Activated CD4-positive, CD25-positive, alpha-beta regulatory T cell treated with anti-CD3 and anti-CD28 coated beads, Interleukin-2, amount 50 U/mL, for 72 hours (primary cell): ENCODE measurements around the gene DGKD.
"Not testable (repeated sequence)": the region's sequence is repeated elsewhere in the genome, so short reads cannot be mapped to it uniquely, and the experiment has no call there.

Experiments used
- DNase-seq: peaks from one replicate; pipeline ENCODE4 v3.0.0; 2021

DGKD gene, protein sequence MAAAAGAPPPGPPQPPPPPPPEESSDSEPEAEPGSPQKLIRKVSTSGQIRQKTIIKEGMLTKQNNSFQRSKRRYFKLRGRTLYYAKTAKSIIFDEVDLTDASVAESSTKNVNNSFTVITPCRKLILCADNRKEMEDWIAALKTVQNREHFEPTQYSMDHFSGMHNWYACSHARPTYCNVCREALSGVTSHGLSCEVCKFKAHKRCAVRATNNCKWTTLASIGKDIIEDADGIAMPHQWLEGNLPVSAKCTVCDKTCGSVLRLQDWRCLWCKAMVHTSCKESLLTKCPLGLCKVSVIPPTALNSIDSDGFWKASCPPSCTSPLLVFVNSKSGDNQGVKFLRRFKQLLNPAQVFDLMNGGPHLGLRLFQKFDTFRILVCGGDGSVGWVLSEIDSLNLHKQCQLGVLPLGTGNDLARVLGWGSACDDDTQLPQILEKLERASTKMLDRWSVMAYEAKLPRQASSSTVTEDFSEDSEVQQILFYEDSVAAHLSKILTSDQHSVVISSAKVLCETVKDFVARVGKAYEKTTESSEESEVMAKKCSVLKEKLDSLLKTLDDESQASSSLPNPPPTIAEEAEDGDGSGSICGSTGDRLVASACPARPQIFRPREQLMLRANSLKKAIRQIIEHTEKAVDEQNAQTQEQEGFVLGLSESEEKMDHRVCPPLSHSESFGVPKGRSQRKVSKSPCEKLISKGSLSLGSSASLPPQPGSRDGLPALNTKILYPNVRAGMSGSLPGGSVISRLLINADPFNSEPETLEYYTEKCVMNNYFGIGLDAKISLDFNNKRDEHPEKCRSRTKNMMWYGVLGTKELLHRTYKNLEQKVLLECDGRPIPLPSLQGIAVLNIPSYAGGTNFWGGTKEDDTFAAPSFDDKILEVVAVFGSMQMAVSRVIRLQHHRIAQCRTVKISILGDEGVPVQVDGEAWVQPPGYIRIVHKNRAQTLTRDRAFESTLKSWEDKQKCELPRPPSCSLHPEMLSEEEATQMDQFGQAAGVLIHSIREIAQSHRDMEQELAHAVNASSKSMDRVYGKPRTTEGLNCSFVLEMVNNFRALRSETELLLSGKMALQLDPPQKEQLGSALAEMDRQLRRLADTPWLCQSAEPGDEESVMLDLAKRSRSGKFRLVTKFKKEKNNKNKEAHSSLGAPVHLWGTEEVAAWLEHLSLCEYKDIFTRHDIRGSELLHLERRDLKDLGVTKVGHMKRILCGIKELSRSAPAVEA

DNA sequence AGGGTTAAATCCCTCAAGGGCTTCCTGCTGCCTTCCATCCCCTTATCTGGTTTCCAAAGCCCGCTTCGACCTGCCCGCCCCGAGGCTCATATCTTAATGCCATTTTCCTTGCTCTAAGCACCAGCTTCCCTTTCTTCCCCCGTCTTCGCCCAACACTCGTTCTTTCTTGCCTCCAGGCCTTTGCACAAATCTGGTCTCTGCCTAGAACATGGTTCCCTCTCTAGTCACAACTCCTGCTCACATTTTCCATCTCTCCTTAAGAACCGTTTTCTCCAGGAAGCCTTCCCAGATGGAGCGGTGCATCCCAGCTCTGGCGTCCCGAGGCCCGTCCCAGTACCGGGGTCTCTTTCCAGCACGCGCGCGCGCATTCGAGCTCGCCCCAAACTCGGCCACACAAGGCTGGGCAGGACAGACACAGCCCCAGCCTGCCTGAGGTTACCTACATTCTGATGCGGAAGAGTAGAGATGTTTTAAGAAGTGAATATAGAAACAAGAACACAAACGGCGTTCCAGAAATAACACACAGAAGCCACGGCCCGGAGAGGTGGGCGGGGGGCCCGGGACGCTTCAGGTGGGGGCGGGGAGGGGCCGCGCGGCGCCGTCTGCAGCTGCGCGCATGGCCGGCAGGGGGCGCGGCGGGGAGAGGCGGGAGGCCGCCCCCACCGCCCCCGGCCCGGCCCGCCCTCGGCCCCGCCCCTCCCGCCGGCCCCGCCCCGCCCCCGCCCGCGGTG, at the start of gene DGKD:
DGKD (plus strand) TSS at position 726 of the 731 bp plus-strand sequence. CDS start 25 bp downstream, outside the sequence.
- DNase-seq: peak; percentile 72

DNA sequence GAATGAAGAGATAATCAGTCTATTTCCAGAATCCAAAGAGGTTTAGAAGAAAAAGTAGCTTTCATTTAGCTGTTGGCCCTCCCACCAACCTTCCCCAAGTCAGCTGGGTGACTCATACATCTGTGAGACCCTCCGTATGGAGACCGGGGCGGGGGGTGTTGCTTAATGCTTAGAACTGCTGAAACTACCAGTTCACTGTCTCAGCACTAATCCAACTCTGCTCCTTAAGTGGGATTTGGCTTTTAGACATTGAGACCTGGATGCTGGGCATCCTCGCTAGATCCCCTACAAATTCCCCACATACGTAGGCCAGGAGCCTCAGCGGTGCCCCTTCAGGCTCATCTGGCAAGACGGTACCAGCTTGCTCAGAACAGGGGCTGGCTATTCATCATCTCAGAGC, 46.7 kb upstream of the DGKD start, which contains the start of gene SAG:
SAG (plus strand) TSS at position 252 of the 400 bp plus-strand sequence. CDS start 1,374 bp downstream, outside the sequence.
- DNase-seq: no peak

DNA sequence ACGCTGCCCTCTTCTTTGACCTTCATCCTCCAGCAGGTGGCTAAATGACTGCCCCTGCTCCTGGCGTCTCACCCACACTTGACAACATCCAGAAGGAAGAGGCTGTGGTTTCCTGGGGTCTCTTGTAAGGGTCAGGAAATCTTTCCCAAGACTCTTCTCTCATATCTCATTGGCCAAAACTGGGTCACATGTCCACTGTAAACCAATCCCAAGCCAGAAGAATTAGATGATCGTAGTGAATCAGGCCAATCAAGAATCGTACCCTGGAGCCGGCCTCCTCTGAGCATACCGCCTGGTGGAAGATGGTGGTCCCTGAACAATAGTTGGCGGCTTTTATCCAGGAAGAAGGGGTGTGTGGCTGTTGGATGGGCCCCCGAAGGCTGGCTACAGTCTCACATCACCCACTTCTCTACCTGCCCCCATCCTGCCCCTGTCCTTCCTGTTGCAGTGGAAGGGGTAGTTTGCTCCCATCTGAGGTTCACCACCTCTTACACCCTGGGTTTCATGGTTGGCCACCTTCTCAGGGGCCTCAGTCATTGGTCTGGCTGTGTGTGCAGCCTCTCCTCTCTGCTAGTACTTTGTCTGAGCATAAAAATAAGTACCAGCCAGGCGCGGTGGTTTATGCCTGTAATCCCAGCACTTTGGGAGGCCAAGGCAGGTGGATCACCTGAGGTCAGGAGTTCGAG, 42.9 kb upstream of the DGKD start:
- DNase-seq: no peak

DNA sequence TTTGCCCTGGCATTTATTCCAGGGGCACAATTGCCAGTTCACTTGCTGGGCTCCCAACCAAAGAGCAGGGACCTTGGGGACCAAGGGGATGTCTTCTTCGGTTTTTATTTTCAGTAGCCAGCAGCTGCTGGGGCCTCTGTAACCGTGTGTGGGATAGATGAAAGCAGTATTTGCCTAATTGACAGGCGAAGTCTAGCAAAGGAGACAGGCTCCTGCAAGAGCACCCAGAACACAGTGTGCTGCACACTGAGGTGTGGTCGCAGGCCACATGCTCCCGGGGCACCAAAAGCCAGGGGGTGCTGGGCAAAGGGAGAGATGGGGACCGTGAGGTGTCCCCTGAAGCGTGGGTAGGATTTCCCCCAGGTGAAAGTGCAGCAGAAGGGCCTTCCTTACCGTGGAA, 41.4 kb upstream of the DGKD start:
- no peak for DNase-seq

DNA sequence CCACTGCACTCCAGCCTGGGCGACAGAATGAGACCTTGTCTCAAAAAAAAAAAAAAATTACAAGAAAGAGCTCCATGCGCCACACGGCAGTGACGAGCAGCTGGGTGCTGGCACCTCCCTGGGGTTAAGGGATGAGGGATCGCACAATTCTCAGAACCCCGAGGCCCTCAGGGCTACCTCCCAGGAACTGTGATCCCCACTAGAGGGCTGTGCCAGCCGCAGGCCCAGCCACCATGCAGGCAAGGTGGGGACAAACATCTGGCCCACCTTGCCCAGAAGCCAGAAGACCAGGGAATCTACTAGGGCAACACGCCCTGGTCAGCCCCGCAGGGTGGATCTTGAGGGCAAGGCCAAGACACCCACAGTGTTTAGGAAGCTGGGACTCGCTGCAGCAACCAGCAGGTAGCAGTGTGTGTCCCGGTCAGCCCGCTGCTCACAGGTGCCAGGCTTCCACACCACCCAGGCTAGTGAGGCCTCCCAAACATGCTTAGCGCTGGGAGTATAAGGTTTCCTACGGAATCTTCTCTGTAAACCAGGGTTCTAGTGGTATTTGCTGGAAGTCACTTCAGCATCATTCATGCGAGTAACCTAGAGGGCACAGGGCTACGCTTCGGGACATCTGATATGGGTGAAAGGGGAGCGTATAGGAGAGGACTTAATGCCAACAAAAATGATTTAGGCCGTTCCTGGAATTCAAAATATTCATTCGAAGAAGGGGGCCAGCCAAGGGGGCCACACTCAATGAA, 39.9 kb upstream of the DGKD start:
- DNase-seq: no peak

DNA sequence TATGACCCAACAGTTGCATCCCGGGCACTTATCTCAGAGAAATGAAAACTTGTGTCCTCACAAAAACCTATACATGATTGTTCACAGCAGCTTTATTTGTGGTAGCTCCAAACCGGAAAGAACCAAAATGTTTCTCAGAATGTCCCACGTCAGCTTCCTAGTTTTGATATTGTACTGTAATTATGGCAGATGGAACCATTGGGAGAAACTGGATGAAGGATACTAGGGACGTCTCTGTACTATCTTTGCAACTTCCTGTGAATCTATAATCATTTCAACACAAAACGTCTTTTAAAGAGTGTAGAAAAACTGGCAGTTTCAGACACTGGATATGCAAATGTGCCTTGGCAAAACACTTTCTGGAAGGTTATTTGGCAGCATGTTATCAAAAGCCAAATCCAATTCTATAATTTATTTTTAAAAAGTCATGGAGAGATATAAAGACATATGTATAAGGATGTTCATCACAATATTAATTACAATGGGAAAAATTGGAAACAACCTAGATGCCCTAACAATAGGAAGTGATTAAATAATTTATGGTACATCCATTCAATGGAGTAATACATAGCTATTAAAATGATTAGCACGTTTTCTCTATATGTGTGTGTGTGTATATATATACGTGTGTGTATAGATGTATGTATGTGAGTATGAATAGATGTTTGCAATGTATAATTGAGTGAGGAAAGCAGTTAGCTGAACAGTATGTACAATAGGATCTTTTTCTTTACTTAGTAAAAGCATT, 36.9 kb upstream of the DGKD start:
- no peak for DNase-seq

DNA sequence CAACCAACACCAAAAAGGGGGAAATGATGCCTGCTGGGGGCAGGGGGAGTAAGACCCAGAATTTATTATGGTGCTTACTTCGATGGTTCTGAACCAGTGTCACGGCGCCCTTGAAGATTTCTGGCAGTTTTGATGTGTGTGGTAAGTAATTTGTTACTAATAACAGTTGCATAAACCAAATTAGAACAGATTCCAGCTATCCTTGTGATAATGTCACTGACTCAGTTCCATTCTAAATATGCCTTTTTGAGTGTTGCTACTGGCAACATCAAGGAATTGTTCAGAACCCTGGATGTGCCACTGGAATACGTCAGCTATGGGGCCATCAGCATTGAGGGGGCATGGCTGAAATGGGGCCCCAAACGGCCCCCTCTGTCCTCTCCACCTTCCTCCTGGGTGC, 35.0 kb upstream of the DGKD start:
- no peak for DNase-seq

DNA sequence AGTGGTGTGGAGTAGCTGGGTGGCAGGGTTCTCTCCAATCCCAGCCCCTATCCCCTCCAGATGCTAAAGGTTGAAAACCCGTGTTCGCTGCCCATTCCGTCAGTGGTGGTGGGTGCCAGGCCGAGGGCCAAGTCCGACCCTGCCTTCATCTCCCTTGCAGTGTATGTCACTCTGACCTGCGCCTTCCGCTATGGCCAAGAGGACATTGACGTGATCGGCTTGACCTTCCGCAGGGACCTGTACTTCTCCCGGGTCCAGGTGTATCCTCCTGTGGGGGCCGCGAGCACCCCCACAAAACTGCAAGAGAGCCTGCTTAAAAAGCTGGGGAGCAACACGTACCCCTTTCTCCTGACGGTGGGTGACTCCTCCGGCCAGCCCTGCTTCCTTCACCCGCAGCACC, 33.8 kb upstream of the DGKD start:
- DNase-seq: no peak

DNA sequence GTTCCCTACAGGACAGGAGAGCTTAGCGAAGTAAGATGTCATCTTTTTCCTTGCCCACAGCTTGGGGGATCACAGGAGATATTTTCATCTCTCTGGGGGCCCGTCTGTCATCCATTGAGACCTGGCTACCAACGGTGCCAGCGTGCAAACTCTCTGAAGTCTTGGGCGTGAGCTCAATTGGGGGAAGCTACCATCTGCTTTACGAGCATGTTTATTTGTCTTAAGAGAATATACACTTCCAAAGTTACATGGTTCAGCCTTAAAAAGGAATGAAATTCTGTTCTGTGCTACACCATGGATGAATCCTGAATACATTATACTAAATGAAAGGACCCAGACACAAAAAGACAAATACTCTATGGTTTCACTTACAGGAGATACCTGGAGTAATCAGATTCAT, 33.1 kb upstream of the DGKD start:
- DNase-seq: no peak

DNA sequence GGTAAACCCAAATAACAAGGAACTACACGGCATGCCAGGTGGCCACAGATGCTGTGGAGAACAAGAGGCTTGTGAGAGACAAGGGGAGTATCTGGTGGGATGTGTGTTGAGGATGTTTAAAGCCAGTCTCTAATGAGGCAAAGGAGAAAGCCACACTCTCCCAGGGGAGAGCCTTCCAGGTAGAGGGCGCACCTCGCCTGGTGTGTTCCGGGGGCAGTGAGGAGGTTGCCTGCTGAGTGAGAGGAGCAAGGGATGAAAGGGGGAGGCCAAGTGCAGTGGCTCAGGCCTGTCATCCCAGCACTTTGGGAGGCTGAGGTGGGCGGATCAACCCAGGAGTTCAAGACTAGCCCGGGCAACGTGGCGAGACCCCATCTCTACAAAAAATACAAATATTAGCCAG, 30.4 kb upstream of the DGKD start:
- no peak for DNase-seq

DNA sequence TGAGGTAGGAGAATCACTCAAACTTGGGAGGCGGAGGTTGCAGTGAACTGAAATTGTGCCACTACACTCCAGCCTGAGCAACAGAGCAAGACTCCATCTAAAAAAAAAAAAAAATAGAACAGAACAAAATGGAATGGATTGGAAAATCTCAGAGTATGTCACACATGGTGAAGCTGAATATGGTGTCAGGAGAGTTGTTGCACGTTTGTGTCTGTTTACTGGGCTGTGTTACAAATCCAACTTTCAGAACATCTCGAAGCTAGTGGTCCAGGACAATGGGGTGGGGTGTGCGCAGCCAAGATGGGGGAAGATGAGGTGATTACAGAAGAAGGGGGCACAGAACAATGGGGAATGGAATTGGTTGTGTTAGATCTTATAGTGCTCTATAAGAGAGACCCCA, 29.0 kb upstream of the DGKD start:
- no peak for DNase-seq

DNA sequence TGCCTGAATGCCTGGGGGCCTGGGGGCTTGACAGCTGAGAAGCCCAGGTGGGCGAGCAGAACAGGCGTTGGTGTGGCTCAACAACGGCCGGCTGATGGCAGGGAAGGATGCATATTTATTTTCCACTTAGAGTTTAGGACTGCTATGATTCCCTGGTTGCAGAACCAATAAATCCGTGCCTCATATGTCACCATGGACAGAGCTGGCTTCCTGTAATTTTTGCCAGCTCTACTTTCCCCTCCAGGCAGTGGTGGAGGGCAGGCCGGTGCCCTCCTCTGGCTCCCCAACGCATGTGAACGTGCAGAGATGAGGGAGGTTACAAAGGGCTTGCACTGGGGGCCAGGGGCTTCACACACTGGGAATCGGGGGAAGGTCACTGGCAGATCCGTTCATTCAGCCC, 28.5 kb upstream of the DGKD start:
- no peak for DNase-seq

DNA sequence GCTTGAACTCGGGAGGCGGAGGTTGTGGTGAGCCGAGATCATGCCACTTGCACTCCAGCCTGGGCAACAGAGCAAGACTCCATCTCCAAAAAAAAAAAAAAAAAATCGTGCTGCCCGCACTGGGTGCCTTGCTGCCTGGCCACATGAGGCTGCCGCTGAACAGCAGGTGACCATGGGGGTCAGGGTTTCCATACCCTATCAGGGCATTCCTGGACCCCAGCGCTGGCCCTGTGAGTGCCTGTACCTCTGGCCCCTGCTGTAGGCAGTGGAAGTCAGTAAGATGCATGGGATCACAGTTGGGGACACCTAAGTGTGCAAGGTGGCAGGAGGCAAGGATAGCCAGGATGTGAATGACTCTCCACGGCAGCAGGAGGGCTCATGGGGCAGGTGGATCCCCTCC, 27.8 kb upstream of the DGKD start:
- DNase-seq: no peak

DNA sequence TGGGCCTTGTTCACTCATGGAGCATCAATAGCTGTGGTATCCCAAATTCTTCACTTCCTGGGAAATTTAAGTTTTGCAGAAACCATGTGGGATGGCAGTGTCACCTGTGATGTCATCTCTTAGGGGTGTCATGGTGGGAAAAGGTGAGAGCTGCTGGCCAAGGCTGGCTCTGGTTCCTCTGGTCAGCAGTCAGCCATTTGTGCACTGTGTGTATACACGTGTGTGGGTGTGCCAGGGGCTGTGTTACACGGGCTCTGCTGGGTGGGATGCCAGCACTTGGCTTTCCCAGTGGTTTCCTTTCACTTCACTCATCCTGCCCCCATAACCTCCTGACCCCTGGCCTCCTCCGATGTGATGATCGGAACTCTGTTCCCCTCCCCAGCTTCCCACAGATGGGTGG, 25.4 kb upstream of the DGKD start:
- DNase-seq: no peak

DNA sequence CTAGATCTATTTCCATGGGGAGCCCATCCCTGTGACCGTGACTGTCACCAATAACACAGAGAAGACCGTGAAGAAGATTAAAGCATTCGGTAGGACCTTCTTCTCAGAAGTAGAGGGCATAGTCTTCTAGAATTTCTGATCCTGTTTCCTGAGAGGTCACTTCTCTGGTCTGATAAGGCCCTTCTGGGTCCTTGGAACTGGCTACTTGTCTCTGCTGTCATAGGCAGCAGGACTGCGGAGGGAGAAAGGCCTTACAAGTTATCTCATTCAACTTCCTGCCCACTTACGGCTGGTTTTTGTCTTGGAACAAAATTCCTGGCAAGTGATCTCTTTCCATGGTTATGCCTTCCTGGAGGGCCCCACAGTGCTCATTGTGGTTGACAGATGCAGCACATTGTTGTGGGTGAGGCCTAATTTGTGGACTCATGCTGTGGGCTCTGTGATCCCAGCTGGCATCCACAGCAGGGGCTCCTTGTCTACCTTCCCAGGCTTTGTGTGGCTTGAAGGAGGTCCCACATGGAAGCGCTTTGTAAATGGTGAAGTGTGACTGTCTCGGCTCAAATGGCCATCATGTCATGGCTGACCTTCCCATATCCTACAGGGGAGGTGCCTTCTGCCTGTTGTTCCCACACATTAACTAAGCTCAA, 24.7 kb upstream of the DGKD start:
- no peak for DNase-seq

DNA sequence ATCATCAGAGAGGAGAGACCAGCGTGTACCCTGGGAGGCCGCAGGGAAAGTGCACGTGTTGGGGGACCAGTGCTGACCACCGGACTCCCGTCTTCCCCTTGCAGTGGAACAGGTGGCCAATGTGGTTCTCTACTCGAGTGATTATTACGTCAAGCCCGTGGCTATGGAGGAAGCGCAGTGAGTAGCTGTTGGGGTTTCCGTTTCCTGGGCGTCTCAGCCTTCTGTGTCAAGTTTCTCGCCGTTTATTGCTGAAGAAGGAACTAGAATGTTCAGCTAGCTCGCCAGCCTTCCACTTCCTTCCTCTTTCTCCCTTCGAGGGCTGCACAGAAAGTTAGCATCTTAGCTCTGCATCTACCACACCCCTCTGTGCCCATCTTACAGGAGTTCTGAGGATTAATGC, 22.8 kb upstream of the DGKD start:
- peak; percentile 63 for DNase-seq

DNA sequence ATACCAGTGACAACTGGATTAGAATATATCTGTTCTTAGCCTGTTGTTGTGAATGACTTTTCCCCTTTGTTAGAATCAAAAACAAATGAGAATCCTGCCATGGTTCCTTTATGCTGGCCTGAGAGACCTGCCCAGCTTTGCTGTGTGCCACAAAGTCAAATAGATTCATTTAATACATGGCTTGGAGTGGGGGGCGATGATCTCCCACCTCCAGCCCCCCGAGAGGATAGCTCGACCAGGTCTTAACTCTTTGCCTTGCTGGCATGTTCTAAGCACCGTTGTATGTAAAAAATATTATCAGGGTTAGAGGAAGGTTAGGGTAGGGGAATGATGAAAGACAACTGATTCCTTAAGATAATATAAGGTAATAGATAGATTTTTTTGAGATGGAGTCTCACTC, 22.2 kb upstream of the DGKD start:
- no peak for DNase-seq

DNA sequence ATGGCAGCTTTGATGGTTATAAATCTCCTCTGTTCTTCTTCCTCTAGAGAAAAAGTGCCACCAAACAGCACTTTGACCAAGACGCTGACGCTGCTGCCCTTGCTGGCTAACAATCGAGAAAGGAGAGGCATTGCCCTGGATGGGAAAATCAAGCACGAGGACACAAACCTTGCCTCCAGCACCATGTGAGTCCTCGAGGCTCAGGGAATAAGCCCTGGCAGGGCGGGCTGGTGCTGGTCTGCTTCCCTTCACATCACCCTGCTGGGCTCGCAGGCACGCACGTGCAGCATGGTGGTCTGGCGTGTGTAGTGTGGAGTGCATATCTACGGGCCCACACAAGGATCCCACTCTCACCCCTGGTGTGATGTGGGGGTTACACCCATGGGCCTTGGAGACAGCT, 19.4 kb upstream of the DGKD start:
- DNase-seq: no peak

DNA sequence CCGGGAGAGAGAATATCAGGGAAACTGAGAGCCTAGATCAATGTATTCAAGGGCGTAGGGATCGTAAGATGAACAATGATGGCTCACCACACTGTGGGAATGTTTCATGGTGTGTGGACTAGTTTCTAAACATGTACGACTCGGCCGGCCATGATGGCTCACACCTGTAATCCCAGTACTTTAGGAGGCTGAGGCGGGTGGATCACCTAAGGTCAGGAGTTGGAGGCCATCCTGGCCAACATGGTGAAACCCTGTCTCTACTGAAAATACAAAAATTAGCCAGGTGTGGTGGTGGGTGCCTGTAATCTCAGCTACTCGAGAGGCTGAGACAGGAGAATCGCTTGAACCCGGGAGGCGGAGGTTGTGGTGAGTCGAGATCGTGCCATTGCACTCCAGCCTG, 18.2 kb upstream of the DGKD start:
- not testable (repeated sequence) for DNase-seq

DNA sequence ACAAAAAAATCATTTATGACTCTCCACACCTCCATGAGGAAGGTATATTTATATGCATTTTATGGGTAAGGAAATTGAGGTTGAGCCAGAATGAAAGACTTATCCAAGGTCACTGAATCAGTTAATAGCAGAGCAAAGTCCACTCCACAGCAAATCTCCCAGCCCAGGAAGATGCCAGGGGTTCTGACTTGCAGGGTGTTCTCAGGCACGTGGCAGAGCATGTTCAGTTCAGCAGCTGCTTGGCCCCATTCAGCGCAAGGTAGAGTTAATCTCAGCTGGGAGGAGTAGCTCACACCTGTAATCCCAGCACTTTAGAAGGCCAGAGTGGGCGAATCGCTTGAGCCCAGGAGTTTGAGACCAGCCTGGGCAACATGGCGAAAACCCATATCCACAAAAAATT, 17.8 kb upstream of the DGKD start:
- no peak for DNase-seq
